RWPE1 (cell line): Measurements from ENCODE around the gene SLC2A4.
"Not testable (repeated sequence)": the region's sequence is repeated elsewhere in the genome, so short reads cannot be mapped to it uniquely, and the experiment has no call there.

ENCODE experiments used
- CTCF ChIA-PET: fragments of 350-600 bp; sonication (Branson Sonifier 250); formaldehyde crosslinking; extraction: SDS; loops from one replicate; lab custom pipeline; 2021; lab: Yijun Ruan, JAX
- POLR2A ChIA-PET: fragments of 400-600 bp; formaldehyde crosslinking; extraction: SDS; loops from one replicate; lab custom pipeline; 2020; ENCODE audit warnings: antibody characterized with exemption; ENCODE audit not compliant: low non-redundant PET; lab: Yijun Ruan, JAX
- DNase-seq: peaks from one replicate; pipeline ENCODE4 v3.0.0; 2012; ENCODE audit warnings: low spot score
- H3K27ac ChIP-seq: fragments of 450-650 bp; 2 replicates; pipeline ENCODE4 v1.5.1; 2017
- TF ChIP-seq, protein P1 (sequence below): fragments of 450-650 bp; conservative IDR thresholded peaks from 2 replicates; pipeline ENCODE4 v1.5.1; 2017; ENCODE audit warnings: low read depth, mild to moderate bottlenecking

The SLC2A4 gene

DNA sequence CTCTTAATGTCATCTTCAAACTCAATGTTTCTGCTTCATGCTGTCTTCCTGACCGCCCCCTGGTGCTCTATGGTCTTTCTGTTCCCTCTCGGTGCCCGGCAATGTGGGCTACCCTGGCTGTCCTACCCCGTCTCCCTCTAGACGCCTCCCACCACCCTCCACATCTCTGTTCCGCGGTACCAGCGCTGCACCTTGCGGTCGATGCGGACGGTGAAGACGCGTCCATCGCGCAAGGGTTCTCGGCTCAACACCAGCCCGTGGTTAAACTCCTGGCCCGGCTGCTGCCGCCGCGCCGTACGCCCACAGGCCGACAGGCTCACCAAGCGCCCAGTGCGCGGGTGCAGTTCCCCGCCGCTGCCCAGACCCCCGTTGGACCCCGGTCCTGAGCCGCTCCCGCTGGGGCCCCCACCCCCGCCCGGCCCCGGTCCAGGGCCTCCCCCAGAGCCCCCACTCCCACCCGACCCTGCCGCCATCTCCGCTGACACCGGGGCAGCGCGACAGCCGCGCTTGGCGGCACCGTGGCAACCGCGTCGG lies 47.4 kb downstream of the SLC2A4 start, which contains the start of gene NEURL4:
NEURL4 (minus strand) TSS at position 496 of the 534 bp plus-strand sequence; CDS start at position 473, 23 bp downstream.
- peak; percentile 34 for DNase-seq
- TF ChIP-seq, protein P1, sequence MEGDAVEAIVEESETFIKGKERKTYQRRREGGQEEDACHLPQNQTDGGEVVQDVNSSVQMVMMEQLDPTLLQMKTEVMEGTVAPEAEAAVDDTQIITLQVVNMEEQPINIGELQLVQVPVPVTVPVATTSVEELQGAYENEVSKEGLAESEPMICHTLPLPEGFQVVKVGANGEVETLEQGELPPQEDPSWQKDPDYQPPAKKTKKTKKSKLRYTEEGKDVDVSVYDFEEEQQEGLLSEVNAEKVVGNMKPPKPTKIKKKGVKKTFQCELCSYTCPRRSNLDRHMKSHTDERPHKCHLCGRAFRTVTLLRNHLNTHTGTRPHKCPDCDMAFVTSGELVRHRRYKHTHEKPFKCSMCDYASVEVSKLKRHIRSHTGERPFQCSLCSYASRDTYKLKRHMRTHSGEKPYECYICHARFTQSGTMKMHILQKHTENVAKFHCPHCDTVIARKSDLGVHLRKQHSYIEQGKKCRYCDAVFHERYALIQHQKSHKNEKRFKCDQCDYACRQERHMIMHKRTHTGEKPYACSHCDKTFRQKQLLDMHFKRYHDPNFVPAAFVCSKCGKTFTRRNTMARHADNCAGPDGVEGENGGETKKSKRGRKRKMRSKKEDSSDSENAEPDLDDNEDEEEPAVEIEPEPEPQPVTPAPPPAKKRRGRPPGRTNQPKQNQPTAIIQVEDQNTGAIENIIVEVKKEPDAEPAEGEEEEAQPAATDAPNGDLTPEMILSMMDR = no peak
- peak within 1 kb of the TSS; percentile 93 for H3K27ac ChIP-seq
- CTCF ChIA-PET = interaction anchor here (0.9 to 1.0 kb wide), 2 partner anchors 12 to 15 kb away, joined by 3 to 6 read pairs; no protein-coding TSS in a partner anchor
- POLR2A ChIA-PET = interaction anchor here (0.9 to 1.3 kb wide), 3 partner anchors 21 to 85 kb away, joined by 3 to 5 read pairs (median 3); no protein-coding TSS in a partner anchor

DNA sequence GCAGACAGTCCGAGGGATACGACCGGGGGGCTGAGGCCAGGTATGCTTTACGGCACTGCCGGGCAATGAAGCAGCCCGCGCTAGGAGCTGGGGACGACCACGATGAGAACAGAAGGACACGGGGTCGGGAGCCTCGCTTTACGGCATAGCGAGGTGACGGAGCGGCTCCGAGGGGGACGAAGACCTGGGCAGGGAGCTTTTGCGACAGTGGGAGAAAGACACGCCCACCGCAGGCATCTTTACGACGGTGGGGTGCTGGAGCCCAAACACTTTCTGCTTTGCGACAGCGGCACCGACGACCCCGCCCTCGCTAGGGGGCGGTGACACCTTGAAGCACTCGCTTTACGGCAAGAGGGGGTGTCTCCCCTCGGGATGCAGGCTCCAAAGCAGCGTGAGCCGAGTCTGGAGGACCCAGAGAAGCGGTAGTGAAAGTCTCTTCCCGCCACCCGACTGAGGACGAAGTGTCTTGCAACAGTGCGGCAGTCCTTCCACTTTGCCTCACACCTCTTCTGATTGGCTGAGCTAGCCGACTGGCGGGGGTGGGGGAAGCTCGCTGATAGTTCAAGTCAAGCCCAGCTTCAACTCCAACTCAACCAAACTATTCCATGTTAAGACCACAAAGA lies 48.0 kb downstream of the SLC2A4 start:
- peak; percentile 98 for DNase-seq
- ChIA-PET CTCF (interaction anchor here (0.9 to 1.0 kb wide), 3 partner anchors 12 to 19 kb away, joined by 3 to 6 read pairs (median 3); no protein-coding TSS in a partner anchor), POLR2A (interaction anchor here (0.7 to 1.3 kb wide), 5 partner anchors 21 to 633 kb away, joined by 3 to 5 read pairs (median 3); no protein-coding TSS in a partner anchor)
- TF ChIP-seq, protein P1 = no peak
- peak overlapping the region; percentile 93 for H3K27ac ChIP-seq

DNA sequence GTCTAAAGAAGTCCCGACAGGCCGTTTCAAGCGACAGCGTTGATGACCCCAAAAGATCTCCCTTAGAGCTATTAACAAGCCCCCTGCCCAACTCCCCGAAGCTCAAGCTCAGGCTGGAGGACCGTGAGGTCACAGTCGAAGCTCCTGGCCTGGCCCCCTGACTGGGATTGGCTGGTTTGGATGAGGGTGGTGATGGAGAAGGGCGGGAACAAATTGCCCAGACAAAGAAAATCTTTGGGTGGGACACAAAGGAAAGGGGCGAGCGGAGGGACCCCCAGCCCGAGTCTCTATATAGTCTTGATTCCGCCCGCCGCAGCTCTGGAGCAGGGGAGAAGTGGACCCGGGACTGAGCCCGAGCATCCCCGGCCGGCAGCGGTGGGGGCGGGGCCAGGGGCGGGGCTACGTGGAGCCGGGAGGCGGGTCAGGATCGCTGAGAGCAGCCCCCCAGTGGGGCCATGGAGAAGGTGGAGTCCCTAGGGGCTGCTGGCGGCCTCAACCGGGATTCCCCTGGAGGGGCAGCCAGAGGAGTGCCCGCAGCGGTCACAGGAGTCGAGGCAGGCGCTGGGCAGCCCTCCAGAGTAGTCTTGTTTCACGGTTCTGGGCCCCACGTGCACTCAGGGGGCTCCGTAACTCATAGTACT lies 48.6 kb downstream of the SLC2A4 start:
- TF ChIP-seq, protein P1 = no peak
- H3K27ac ChIP-seq = peak overlapping the region; percentile 93
- peak; percentile 94 for DNase-seq
- ChIA-PET CTCF (interaction anchor here (0.7 to 1.0 kb wide), 4 partner anchors 13 to 18 kb away, joined by 3 to 6 read pairs (median 3); no protein-coding TSS in a partner anchor), POLR2A (interaction anchor here (0.5 to 1.3 kb wide), 5 partner anchors 20 to 633 kb away, joined by 3 to 5 read pairs (median 3); no protein-coding TSS in a partner anchor)

DNA sequence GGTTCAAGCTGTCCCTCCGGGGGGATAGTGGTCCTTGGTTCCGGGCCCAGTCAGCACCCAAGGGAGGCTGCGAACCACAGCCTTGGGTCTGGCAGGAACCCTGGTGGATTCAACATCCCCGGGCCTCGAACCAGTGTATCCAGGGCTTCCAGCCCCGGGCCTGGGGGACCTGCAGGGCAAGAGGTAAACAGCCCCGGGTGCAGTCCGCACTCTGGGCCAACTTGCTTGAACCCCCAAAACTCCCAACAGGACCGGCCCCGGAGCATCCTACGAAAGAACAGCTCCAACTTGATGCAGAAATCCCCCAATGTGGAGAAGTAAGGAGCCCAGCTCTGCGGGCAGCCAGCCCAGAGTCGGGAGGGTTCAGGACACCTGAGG lies 49.1 kb downstream of the SLC2A4 start:
- TF ChIP-seq, protein P1 = no peak
- ChIA-PET POLR2A (interaction anchor here (0.6 kb wide), 1 partner anchor 10 kb away, joined by 3 read pairs; no protein-coding TSS in a partner anchor), CTCF (interaction anchor here (0.7 kb wide), 1 partner anchor 17 kb away, joined by 3 read pairs; no protein-coding TSS in a partner anchor)
- no peak for DNase-seq
- peak overlapping the region; percentile 93 for H3K27ac ChIP-seq

DNA sequence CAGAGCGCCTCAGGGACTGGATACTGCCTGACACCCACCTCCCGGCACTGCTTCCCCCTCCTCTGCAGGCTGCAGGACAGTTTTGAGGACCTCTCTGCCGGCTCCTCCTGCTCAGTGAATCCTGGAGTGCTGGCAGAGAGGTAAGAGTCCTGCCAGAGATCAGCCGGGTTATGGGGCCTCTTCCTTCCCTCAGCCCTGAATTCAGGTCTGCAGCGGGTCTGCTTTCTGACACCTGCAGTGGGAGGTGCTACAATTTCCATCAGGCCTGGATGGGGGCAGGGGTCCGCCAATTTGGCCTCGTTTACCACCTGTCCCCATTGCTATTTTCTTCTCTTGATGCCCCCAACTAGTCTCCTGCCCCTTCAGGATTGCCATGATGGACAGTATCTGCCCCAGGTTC lies 50.6 kb downstream of the SLC2A4 start:
- POLR2A ChIA-PET = no interaction called here
- DNase-seq = no peak
- TF ChIP-seq, protein P1 = no peak
- no peak overlapping the region for H3K27ac ChIP-seq
- CTCF ChIA-PET = interaction anchor here (0.6 kb wide), 1 partner anchor 170 kb away, joined by 3 read pairs; no protein-coding TSS in a partner anchor

DNA sequence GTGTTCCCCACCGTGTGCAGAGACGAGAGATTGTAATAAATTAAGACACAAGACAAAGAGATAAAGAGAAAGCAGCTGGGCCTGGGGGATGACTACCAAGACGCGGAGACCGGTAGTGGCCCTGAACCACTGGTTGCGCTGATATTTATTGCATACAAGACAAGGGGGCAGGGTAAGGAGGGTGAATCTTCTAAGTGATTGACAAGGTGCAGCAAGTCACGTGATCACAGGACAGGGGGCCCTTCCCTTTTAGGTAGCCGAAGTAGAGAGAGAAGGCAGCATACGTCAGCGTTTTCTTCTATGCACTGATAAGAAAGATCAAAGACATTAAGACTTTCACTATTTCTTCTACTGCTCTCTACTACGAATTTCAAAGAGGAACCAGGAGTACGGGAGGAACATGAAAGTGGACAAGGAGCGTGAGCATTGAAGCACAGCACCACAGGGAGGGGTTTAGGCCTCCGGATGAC lies 51.1 kb downstream of the SLC2A4 start:
- POLR2A ChIA-PET, DNase-seq, H3K27ac ChIP-seq: not testable (repeated sequence)
- CTCF ChIA-PET = interaction anchor here (0.6 kb wide), 1 partner anchor 170 kb away, joined by 3 read pairs; no protein-coding TSS in a partner anchor
